HG02884 (cell line): ENCODE data around the gene DNAJC7.
A peak's percentile ranks its signal among the peaks of the same experiment; 100 is the strongest.

Experiments used
- ATAC-seq: cut with Tn5 transposase; IDR thresholded peaks from one replicate; pipeline ENCODE4 v1.9.1; 2021; ENCODE audit warnings: mild to moderate bottlenecking, moderate library complexity; ENCODE audit not compliant: unreplicated experiment

DNAJC7 gene

GRCh38 chr17:41982026-41982760 lies 35.0 kb downstream of the DNAJC7 start:
- no peak for ATAC-seq

- no peak for ATAC-seq
Observed at GRCh38 chr17:41977991-41978390, 39.2 kb downstream of the DNAJC7 start.

DNA sequence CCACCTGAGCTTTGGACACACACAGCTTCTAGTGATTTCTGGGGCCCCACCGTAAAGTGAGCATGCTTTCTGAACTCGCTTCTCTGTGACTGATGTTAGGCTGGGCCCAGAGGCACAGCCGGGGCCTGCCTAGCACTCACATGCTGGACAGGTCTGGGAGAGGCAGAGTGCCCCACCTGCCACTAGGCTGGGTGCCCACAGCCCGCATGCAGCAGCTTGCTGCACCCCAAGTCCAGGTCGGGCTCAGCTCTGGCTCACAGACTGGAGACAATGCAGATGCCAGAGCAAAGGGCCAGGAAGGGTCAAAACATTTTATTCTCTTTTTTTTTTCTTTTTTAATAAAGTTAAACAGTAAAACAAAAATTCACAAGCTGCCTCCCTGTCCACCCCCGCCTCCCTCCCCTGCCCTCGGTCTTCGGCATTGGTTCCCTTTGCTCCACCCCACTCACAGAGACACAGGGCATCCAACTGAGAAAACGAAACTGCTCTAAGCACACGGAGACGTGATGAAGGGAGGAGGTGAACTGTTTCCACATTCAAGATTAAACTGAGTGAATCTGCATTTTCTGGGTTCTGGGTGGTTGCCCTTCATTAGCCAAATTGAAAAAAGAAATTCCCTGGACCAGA lies 41.0 kb downstream of the DNAJC7 start:
- no peak for ATAC-seq

DNA sequence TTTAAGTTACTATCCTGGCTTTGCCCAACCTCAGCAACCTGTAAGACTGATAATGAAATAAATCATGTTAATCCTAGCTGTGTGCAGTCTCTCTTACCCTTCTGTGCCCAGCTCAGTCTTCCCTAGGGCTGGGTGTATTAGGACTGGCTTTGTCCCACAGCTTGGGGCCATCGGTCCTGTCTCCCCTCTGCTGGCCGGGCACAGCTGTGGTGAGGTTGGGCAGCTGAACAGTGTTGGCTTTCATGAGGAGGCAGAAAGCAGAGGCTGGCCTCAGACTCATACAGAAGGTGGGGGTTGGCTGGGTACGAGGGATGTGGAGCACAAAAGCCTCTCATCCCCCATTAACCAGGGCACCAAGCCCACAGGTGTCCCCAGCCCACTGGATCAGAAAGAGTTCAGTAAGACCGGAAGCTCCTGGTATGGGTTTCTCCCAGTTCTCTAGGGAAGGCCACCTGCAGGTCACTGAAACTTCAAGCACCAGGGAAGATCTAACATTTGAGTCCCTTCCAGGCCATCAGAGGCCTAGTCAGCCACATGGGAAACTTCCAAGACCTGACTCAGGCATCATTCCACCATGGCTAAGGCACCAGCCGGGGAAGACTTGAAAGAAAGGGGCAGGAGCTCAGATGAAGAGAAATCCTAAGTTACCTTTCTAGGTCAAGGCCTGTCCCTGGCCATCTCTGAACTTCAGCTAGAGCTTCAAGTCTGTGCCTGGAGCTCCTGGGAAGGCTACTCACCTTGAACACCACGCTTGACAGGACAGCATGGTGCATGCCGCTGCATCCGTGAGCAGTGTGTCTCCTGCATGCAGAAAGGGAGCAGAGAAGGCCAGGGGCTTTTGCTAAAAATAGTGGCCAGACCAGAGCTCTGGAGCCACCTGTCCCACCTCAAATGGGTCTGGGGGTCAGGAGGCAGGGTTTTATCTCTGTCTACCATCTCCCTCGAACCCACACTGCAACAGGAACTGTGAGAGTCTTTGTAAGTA lies 41.8 kb downstream of the DNAJC7 start:
- ATAC-seq, result no peak

DNA sequence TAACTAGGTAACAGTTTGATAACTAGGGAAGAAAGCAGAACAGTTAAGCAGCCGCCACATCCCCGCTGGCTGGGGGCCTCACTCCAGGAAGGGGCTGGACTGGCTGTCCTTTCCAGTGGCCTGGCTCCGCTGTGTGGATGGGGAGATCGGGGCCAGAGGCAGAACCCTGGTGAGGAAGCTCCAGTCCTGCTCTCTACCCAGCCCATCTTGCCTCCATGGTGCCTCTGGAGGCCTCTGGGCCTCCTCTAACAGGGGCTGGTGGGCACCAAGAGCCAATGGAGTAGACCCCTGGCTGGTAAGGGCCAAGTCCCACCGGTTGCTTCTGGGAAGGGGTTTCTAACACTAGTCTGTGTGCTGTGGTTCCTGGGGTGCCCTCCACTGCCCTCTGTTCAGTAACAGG lies 42.6 kb downstream of the DNAJC7 start:
- no peak for ATAC-seq

GRCh38 chr17:41974031-41974430 lies 43.2 kb downstream of the DNAJC7 start:
- no peak for ATAC-seq

DNA sequence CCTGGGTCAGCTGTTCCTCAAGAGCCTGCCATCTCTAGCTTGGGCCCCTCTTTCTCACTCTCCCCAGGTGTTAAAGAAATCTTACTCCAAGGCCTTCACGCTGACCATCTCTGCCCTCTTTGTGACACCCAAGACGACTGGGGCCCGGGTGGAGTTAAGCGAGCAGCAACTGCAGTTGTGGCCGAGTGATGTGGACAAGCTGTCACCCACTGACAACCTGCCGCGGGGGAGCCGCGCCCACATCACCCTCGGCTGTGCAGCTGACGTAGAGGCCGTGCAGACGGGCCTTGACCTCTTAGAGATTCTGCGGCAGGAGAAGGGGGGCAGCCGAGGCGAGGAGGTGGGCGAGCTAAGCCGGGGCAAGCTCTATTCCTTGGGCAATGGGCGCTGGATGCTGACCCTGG lies 43.8 kb downstream of the DNAJC7 start:
- ATAC-seq, result no peak

DNA sequence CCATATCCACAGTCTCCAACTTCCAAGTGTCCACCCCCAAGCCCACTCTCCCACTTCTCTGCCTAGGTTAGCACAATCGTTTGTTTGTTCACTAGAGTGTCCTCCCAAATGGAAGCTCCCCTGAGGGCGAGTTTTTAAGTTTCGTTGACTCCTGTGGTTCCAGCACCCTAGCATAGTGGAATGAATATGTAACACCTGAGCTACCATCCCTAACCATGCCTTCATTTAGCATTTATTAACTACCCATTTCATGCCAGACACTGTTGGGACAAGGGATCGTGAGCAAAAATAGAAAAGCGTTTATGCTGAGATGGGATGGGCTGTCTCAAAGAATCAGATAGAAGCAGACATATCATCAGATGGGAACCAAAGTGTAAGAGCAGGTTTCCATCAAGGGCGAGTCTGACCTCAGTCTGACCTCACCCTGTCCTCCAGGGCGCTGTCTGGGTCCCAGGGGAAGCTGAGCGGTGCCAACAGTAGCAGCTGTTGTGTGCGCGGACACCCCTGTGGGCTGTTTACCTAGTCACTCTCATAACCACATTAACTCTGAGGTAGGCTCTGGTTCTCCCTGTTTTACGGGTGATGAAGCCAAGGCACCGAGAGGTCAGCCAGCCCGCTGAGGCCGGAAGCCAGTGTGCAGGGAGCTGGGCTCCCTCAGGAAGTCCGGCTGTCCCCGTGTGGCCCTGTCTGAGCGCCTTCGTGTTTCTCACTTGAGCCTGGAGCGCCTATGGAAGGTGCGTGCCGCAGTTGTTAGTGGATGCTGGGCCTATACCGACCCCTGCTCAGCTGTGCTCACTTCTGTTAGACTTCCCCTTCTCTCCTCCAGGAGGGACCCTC lies 44.5 kb downstream of the DNAJC7 start:
- no peak for ATAC-seq

- ATAC-seq, result no peak
Observed at GRCh38 chr17:41971721-41972523, 45.3 kb downstream of the DNAJC7 start.

GRCh38 chr17:41970901-41971331 lies 46.3 kb downstream of the DNAJC7 start:
- no peak for ATAC-seq

DNA sequence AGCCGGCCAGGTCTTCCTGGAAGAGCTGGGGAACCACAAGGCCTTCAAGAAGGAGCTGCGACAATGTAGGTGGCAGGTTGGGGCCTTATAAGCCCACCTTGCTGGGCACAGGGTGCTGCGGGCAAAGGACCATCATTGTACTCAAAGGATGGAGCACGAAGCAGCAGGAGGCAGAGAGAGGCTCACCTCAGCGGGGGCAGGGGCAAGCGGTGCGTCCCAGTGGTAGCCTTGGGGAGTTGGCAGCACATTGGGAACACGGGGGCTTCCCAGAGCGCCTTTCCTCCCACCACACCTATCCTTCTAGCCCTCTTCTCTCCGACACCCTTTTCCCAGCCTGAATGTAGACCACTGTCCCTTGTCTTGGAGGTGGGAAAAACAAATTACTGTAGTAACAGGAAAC lies 48.6 kb downstream of the DNAJC7 start:
- ATAC-seq, result no peak

- no peak for ATAC-seq
Observed at GRCh38 chr17:41967921-41968578, 49.2 kb downstream of the DNAJC7 start.

- no peak for ATAC-seq
Observed at GRCh38 chr17:41967141-41967920, 49.9 kb downstream of the DNAJC7 start.

- peak; percentile 46 for ATAC-seq
Observed at GRCh38 chr17:41966463-41967140, 50.6 kb downstream of the DNAJC7 start, which contains the start of gene CNP. Gene CNP, plus strand, starts transcription at chr17:41966795. Its CDS starts 90 bp downstream, at chr17:41966885.

DNA sequence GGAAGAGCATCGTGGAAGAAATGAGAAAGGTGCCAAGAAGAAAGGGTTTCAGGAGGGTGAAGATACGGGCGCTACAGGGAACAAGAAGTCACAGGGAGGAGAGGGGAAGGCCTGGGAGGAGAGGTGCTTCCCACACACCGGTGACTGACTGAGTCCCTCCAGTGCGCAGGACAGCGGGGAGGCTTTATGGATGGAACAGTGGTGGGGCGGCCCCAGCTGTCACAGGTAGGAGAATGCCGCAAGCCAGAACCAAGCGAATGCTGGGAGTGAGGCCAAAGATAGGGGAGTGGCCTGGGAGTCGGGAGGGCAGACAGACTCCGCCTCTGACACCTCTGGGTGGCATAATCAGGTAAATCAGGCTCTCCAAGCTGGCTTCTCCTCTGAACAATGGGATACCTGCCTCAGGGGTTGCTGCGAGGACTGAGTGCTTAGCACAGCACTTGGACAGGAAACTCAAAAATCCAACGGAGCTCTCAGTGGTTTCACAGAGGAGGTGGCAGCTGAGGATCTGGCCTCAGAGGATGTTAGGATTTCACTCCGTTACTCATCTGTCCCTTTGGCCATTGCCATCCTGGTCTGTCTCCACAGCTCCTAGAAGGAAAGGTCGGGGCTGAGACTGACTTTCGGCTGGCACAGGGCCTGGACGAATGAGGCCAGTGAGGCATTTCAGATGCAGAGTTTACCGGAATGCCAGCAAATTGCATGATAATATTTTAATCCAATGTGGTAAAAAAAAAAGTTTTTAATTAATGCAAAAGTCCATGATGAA lies 51.4 kb downstream of the DNAJC7 start:
- no peak for ATAC-seq

- ATAC-seq, result no peak
Observed at GRCh38 chr17:41962768-41963434, 54.3 kb downstream of the DNAJC7 start.
